Measurements from ENCODE around the gene MAP2K2. TPM values are rescaled to one million over a fixed set of nuclear protein-coding genes. Genes with fewer than 3 reads are reported as not detected.
"Not testable (repeated sequence)": the region's sequence is repeated elsewhere in the genome, so short reads cannot be mapped to it uniquely, and the experiment has no call there.

The MAP2K2 gene
- total and polyA plus RNA-seq, 2 donors (not counting 3 experiments of a cell fraction or from before 2014, with no cell fraction given): 126 to 171 TPM

- POLR2A ChIA-PET: no interaction called here
- H3K4me1 ChIP-seq (ENCODE audit: control insufficient read depth, extremely low read depth, insufficient read depth, low read length): no peaks in the 10 kb centered on the region
- no peak overlapping the region for H3K27ac ChIP-seq (ENCODE audit: insufficient read depth, low read depth, low read length)
- H3K9ac ChIP-seq (replicated peaks; ENCODE audit: extremely low read depth, insufficient read depth, low read length): no peak overlapping the region
- H3K36me3 ChIP-seq (ENCODE audit: control insufficient read depth in 2 of 2, extremely low read depth in 1 of 2, insufficient read depth in 2 of 2, low read length in 2 of 2): no peaks in the 10 kb centered on the region
- no peak for DNase-seq (ENCODE audit: low read depth, low spot score)
- intact Hi-C loops (cut with micrococcal nuclease): no loop called here
- H3K9me1 ChIP-seq (replicated peaks; ENCODE audit: control insufficient read depth, extremely low read depth, insufficient read depth, low read length): no peaks in the 10 kb centered on the region
- H3K9me3 ChIP-seq (replicated peaks; ENCODE audit: control insufficient read depth, insufficient read depth, low read length): no peaks in the 10 kb centered on the region
- H3K79me2 ChIP-seq (ENCODE audit: control insufficient read depth, insufficient read depth, low read length): no peaks in the 10 kb centered on the region
- no peak overlapping the region for H3K4me3 ChIP-seq (replicated peaks in 1 of 3; ENCODE audit: insufficient read depth in 1 of 3, low read depth in 1 of 3, low read length in 3 of 3)
- no peak overlapping the region for H3K4me2 ChIP-seq (ENCODE audit: insufficient read depth, low read length)
- FAIRE-seq: no peak
- no peak overlapping the region for H2AFZ ChIP-seq (ENCODE audit: low read depth, low read length)
- H4K20me1 ChIP-seq (replicated peaks; ENCODE audit: control insufficient read depth, extremely low read depth, insufficient read depth, low read length): no peaks in the 10 kb centered on the region
- TF ChIP-seq JUN (IDR thresholded peaks at IDR 0.05; ENCODE audit: borderline replicate concordance, insufficient read depth, insufficient read length, low read depth) (no peak), GATA2 (IDR thresholded peaks at IDR 0.05; ENCODE audit: insufficient read depth, insufficient read length, low read depth, low read length) (no peak), POLR2A (IDR thresholded peaks at IDR 0.05; ENCODE audit: low read depth, low read length) (no peak), EZH2 (IDR thresholded peaks at IDR 0.05; ENCODE audit: borderline replicate concordance, low read depth, low read length, severe bottlenecking) (no peak), FOS (IDR thresholded peaks at IDR 0.05; ENCODE audit: borderline replicate concordance, insufficient read depth, low read length) (no peak), MYC (IDR thresholded peaks at IDR 0.05; ENCODE audit: low read depth, low read length) (no peak), POLR2AphosphoS5 (IDR thresholded peaks at IDR 0.05; ENCODE audit: insufficient read depth, low read depth, low read length) (no peak)
- TF ChIP-seq, protein P1, sequence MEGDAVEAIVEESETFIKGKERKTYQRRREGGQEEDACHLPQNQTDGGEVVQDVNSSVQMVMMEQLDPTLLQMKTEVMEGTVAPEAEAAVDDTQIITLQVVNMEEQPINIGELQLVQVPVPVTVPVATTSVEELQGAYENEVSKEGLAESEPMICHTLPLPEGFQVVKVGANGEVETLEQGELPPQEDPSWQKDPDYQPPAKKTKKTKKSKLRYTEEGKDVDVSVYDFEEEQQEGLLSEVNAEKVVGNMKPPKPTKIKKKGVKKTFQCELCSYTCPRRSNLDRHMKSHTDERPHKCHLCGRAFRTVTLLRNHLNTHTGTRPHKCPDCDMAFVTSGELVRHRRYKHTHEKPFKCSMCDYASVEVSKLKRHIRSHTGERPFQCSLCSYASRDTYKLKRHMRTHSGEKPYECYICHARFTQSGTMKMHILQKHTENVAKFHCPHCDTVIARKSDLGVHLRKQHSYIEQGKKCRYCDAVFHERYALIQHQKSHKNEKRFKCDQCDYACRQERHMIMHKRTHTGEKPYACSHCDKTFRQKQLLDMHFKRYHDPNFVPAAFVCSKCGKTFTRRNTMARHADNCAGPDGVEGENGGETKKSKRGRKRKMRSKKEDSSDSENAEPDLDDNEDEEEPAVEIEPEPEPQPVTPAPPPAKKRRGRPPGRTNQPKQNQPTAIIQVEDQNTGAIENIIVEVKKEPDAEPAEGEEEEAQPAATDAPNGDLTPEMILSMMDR (IDR thresholded peaks at IDR 0.05; ENCODE audit: extremely low read depth in 1 of 2, insufficient read depth in 1 of 2, low read depth in 1 of 2, low read length in 2 of 2): no peak
- TF ChIP-seq, protein P2, sequence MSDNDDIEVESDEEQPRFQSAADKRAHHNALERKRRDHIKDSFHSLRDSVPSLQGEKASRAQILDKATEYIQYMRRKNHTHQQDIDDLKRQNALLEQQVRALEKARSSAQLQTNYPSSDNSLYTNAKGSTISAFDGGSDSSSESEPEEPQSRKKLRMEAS (IDR thresholded peaks at IDR 0.05; ENCODE audit: insufficient read depth, insufficient read length): no peak
- no TSS peak for BruUV-seq (replicated peaks)
- no peaks in the 10 kb centered on the region for H3K27me3 ChIP-seq (ENCODE audit: control insufficient read depth in 2 of 2, insufficient read depth in 2 of 2, low read length in 2 of 2)
- dilution Hi-C loops (cut with MboI; ENCODE audit: extremely low pct_ligation_motif_present, low sequenced_read_pairs): no loop called here
- CTCF ChIA-PET: interaction anchor here (0.5 to 1.6 kb wide), 3 partner anchors 22 to 43 kb away, joined by 3 to 7 read pairs (median 4); no protein-coding TSS in a partner anchor
Observed at GRCh38 chr19:4161415-4162077, 37.6 kb upstream of the MAP2K2 start.

DNA sequence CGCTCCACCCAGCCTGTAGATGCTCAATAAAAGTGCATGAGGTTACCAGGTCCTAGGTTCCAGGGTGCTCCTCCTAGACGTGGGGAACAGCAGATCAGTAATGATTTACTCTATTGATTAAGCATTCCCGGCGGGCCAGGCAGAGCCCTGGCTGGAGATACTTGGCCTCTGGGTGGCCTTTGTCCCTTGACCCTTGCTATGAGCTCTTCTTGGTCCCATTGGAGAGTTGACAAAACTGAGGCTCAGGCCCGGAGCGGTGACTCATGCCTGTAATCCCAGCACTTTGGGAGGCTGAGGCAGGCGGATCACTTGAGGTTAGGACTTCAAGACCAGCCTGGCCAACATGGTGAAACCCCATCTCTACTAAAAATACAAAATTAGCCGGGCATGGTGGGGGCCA is 34.0 kb upstream of the MAP2K2 start:
- H3K4me1 ChIP-seq (ENCODE audit: control insufficient read depth, extremely low read depth, insufficient read depth, low read length); H2AFZ ChIP-seq (ENCODE audit: low read depth, low read length); H3K9me1 ChIP-seq (replicated peaks; ENCODE audit: control insufficient read depth, extremely low read depth, insufficient read depth, low read length); FAIRE-seq; H3K27me3 ChIP-seq (ENCODE audit: control insufficient read depth in 2 of 2, insufficient read depth in 2 of 2, low read length in 2 of 2); H4K20me1 ChIP-seq (replicated peaks; ENCODE audit: control insufficient read depth, extremely low read depth, insufficient read depth, low read length); H3K9me3 ChIP-seq (replicated peaks; ENCODE audit: control insufficient read depth, insufficient read depth, low read length); intact Hi-C loops (cut with micrococcal nuclease); H3K9ac ChIP-seq (replicated peaks; ENCODE audit: extremely low read depth, insufficient read depth, low read length); BruUV-seq (replicated peaks); POLR2A ChIA-PET; DNase-seq (ENCODE audit: low read depth, low spot score); dilution Hi-C loops (cut with MboI; ENCODE audit: extremely low pct_ligation_motif_present, low sequenced_read_pairs); H3K4me3 ChIP-seq (replicated peaks in 1 of 3; ENCODE audit: insufficient read depth in 1 of 3, low read depth in 1 of 3, low read length in 3 of 3); H3K79me2 ChIP-seq (ENCODE audit: control insufficient read depth, insufficient read depth, low read length); H3K4me2 ChIP-seq (ENCODE audit: insufficient read depth, low read length); H3K27ac ChIP-seq (ENCODE audit: insufficient read depth, low read depth, low read length); H3K36me3 ChIP-seq (ENCODE audit: control insufficient read depth in 2 of 2, extremely low read depth in 1 of 2, insufficient read depth in 2 of 2, low read length in 2 of 2): not testable (repeated sequence)
- CTCF ChIA-PET: interaction anchor here (1.0 to 3.0 kb wide), 2 partner anchors 17 to 92 kb away, joined by 3 to 20 read pairs; partner anchors contain the start of gene ZBTB7A

All from endothelial cell of umbilical vein (primary cell).